SK-N-SH (cell line): ENCODE data around the gene PEDS1. TPM values are rescaled to one million over a fixed set of nuclear protein-coding genes. Genes with fewer than 3 reads are reported as not detected.

Experiments
- CTCF ChIA-PET: fragments of 300-600, 350-600 bp; formaldehyde crosslinking; extraction: SDS; loops from one replicate; lab custom pipeline; 2021; lab: Yijun Ruan, JAX
- POLR2A ChIA-PET: fragments of 350-600 bp; sonication (Branson Sonifier 250); formaldehyde crosslinking; extraction: SDS; loops from one replicate; lab custom pipeline; 2020; ENCODE audit warnings: antibody characterized with exemption, inconsistent platforms; lab: Yijun Ruan, JAX
- DNase-seq: peaks from one replicate; pipeline ENCODE4 v3.0.0; 2012
- H2AFZ ChIP-seq: fragments of 200-600 bp; sonication (generic); 2 replicates; pipeline ENCODE4 v1.8.1; 2016; ENCODE audit warnings: antibody characterized with exemption, mild to moderate bottlenecking, low read depth
- H3F3A ChIP-seq: fragments of 200-600 bp; sonication (generic); replicated peaks from 2 replicates; pipeline ENCODE3; 2016; ENCODE audit warnings: antibody characterized with exemption, mild to moderate bottlenecking; ENCODE audit not compliant: insufficient read depth
- H3K27ac ChIP-seq, 2 experiments: fragments of 200-500 bp in 1 of 2; fragments of 200-600 bp in 1 of 2; sonication (Bioruptor generic) in 1 of 2; sonication (generic), shearing (Covaris generic) in 1 of 2; 2 replicates each; pipeline versions ENCODE4 v1.5.1 to v1.6.1; 2014 to 2016; ENCODE audit warnings: low read depth in 2 of 2, inconsistent platforms in 1 of 2, low read length in 1 of 2, mild to moderate bottlenecking in 1 of 2, mixed read lengths in 1 of 2
- H3K27me3 ChIP-seq: fragments of 200-600 bp; sonication (generic), shearing (Covaris generic); 2 replicates; pipeline ENCODE4 v1.6.1; 2016; ENCODE audit warnings: mixed run types; ENCODE audit not compliant: insufficient read depth
- H3K36me3 ChIP-seq, 2 experiments: fragments of 200-500 bp in 1 of 2; fragments of 200-600 bp in 1 of 2; sonication (Bioruptor generic) in 1 of 2; sonication (generic) in 1 of 2; replicated peaks in 1 of 2; 2 replicates each; pipeline versions ENCODE3 to v1.5.1; 2014 to 2016; ENCODE audit warnings: low read length in 1 of 2, mild to moderate bottlenecking in 1 of 2; ENCODE audit not compliant: insufficient read depth in 2 of 2, control insufficient read depth in 1 of 2
- H3K4me1 ChIP-seq, 2 experiments: fragments of 200-500 bp in 1 of 2; fragments of 200-600 bp in 1 of 2; sonication (Bioruptor generic) in 1 of 2; sonication (generic), shearing (Covaris generic) in 1 of 2; 2 replicates each; pipeline versions ENCODE4 v1.5.1 to v1.6.1; 2014 to 2016; ENCODE audit warnings: low read depth in 1 of 2, low read length in 1 of 2, mixed run types in 1 of 2; ENCODE audit not compliant: insufficient read depth in 2 of 2, control insufficient read depth in 1 of 2
- H3K4me2 ChIP-seq: fragments of 200-600 bp; sonication (generic), shearing (Covaris generic); 2 replicates; pipeline ENCODE4 v1.6.1; 2017; ENCODE audit warnings: mixed run types
- H3K4me3 ChIP-seq, 2 experiments: fragments of 200-500 bp in 1 of 2; fragments of 200-600 bp in 1 of 2; sonication (Bioruptor generic) in 1 of 2; sonication (generic), shearing (Covaris generic) in 1 of 2; 2 replicates each; pipeline versions ENCODE4 v1.5.1 to v1.8.1; 2014 to 2016; ENCODE audit warnings: low read depth in 2 of 2, inconsistent platforms in 1 of 2, low read length in 1 of 2, mild to moderate bottlenecking in 1 of 2, mixed read lengths in 1 of 2, moderate library complexity in 1 of 2
- H3K79me2 ChIP-seq: fragments of 200-600 bp; sonication (generic); 2 replicates; pipeline ENCODE4 v1.8.1; 2017; ENCODE audit warnings: mild to moderate bottlenecking; ENCODE audit not compliant: insufficient read depth
- H3K9ac ChIP-seq: fragments of 200-600 bp; sonication (generic); 2 replicates; pipeline ENCODE4 v1.6.1; 2017; ENCODE audit warnings: mixed run types
- H3K9me2 ChIP-seq: fragments of 200-600 bp; sonication (generic); 2 replicates; pipeline ENCODE4 v1.6.1; 2017; ENCODE audit warnings: mixed run types
- H3K9me3 ChIP-seq: fragments of 200-600 bp; sonication (generic); 2 replicates; pipeline ENCODE4 v1.6.1; 2017; ENCODE audit warnings: mixed run types, mild to moderate bottlenecking, moderate library complexity
- H4K20me1 ChIP-seq: fragments of 200-600 bp; sonication (generic); 2 replicates; pipeline ENCODE4 v1.6.1; 2017; ENCODE audit warnings: mild to moderate bottlenecking, mixed run types; ENCODE audit not compliant: insufficient read depth
- EP300 ChIP-seq, 2 experiments: IDR thresholded peaks; 2 replicates each; pipeline versions ENCODE4 v1.4.0 to v1.6.1; 2012; ENCODE audit warnings: borderline replicate concordance in 1 of 2, low read depth in 1 of 2, low read length in 1 of 2
- EZH2phosphoT487 ChIP-seq: fragments of 200-600 bp; sonication (generic); IDR thresholded peaks from 2 replicates; pipeline ENCODE4 v1.6.1; 2017; ENCODE audit warnings: low read depth, mixed run types, mild to moderate bottlenecking, antibody characterized with exemption, moderate library complexity, borderline replicate concordance
- FOSL2 ChIP-seq: IDR thresholded peaks from 2 replicates; pipeline ENCODE4 v1.4.0; 2012; ENCODE audit warnings: low read depth, mild to moderate bottlenecking, moderate library complexity, borderline replicate concordance
- FOXJ3 ChIP-seq: sonication (generic); formaldehyde crosslinking; IDR thresholded peaks from 2 replicates; pipeline ENCODE4 v1.5.1; 2020; ENCODE audit warnings: mild to moderate bottlenecking, missing genetic modification reagents
- FOXM1 ChIP-seq: IDR thresholded peaks from 2 replicates; pipeline ENCODE4 v1.4.0; 2012; ENCODE audit warnings: low read depth, mild to moderate bottlenecking
- GATA2 ChIP-seq: sonication (generic); formaldehyde crosslinking; IDR thresholded peaks from 2 replicates; pipeline ENCODE4 v1.5.0; 2020; ENCODE audit warnings: mild to moderate bottlenecking, missing genetic modification reagents
- JUND ChIP-seq: IDR thresholded peaks from 2 replicates; pipeline ENCODE4 v1.4.0; 2012
- MEF2A ChIP-seq: IDR thresholded peaks from 2 replicates; pipeline ENCODE4 v1.4.0; 2012; ENCODE audit warnings: low read depth, borderline replicate concordance
- NRF1 ChIP-seq: IDR thresholded peaks from 2 replicates; pipeline ENCODE4 v1.6.1; 2012; ENCODE audit warnings: low read depth, mild to moderate bottlenecking, low read length
- POLR2AphosphoS5 ChIP-seq: IDR thresholded peaks from 2 replicates; pipeline ENCODE4 v1.6.1; 2012; ENCODE audit warnings: low read depth, low read length
- RAD21 ChIP-seq: IDR thresholded peaks from 2 replicates; pipeline ENCODE4 v1.6.1; 2012; ENCODE audit warnings: mild to moderate bottlenecking, low read length
- RCOR1 ChIP-seq: fragments of 150-350 bp; IDR thresholded peaks from 2 replicates; pipeline ENCODE4 v1.6.1; 2017; ENCODE audit warnings: antibody characterized with exemption, low read length
- TAF1 ChIP-seq: IDR thresholded peaks from 2 replicates; pipeline ENCODE4 v1.6.1; 2012; ENCODE audit warnings: low read depth, mild to moderate bottlenecking, low read length, moderate library complexity, borderline replicate concordance
- WGBS: methylation state at CpG from one replicate; pipeline ENCODE4 v1.1.6; 2017; ENCODE audit warnings: low lambda C conversion rate; 5-methylcytosine and 5-hydroxymethylcytosine counted together
- polyA plus RNA-seq, 3 experiments: library from polyadenylated mRNA; depleted of rRNA; stranded (reverse); fragments of >200 nt; gene quantifications; 2 replicates each; pipeline ENCODE4 v1.2.3, GENCODE V29; 2012
- TF ChIP-seq, protein P1 (sequence below): IDR thresholded peaks from 2 replicates; pipeline ENCODE4 v1.4.0; 2012; ENCODE audit warnings: low read depth, borderline replicate concordance
- TF ChIP-seq, protein P2 (sequence below): IDR thresholded peaks from 2 replicates; pipeline ENCODE4 v1.6.1; 2012; ENCODE audit warnings: mild to moderate bottlenecking, low read depth, low read length, moderate library complexity
- TF ChIP-seq, protein P3 (sequence below): IDR thresholded peaks from 2 replicates; pipeline ENCODE4 v1.4.0; 2012; ENCODE audit warnings: low read depth
- TF ChIP-seq, protein P4 (sequence below): fragments of 150-350 bp; IDR thresholded peaks from 2 replicates; pipeline ENCODE4 v1.6.1; 2016; ENCODE audit warnings: mild to moderate bottlenecking, low read depth, low read length
- TF ChIP-seq, protein P5 (sequence below): fragments of 150-350 bp; IDR thresholded peaks from 2 replicates; pipeline ENCODE4 v1.6.1; 2017; ENCODE audit warnings: antibody characterized with exemption, low read length, low read depth, borderline replicate concordance

Gene PEDS1
- polyA plus RNA-seq, 1 of the 3 experiments (the other 2 are of a cell fraction), result 18.3 TPM

DNA sequence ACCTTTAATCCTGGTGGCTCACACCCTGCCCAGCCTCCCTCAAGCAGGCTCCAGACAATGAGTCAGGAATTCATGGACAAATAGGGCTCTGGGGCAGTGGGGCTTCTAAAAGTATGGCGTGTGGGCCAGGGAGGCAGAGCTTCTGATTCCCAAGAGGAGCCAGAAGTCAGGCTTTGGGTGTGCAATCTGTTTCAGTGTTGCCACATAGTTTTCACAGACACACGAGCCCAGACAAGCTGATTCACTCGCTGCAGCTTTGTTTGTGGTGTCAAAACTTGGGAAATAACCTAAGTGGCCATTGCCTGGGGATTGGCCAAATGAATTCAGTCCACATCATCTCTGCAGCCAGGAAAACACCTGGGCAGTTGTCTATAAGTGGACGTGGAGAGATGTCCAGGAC lies 9.2 kb downstream of the PEDS1 start (continued):
- TF ChIP-seq, protein P1, sequence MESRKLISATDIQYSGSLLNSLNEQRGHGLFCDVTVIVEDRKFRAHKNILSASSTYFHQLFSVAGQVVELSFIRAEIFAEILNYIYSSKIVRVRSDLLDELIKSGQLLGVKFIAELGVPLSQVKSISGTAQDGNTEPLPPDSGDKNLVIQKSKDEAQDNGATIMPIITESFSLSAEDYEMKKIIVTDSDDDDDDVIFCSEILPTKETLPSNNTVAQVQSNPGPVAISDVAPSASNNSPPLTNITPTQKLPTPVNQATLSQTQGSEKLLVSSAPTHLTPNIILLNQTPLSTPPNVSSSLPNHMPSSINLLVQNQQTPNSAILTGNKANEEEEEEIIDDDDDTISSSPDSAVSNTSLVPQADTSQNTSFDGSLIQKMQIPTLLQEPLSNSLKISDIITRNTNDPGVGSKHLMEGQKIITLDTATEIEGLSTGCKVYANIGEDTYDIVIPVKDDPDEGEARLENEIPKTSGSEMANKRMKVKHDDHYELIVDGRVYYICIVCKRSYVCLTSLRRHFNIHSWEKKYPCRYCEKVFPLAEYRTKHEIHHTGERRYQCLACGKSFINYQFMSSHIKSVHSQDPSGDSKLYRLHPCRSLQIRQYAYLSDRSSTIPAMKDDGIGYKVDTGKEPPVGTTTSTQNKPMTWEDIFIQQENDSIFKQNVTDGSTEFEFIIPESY, result no peak

DNA sequence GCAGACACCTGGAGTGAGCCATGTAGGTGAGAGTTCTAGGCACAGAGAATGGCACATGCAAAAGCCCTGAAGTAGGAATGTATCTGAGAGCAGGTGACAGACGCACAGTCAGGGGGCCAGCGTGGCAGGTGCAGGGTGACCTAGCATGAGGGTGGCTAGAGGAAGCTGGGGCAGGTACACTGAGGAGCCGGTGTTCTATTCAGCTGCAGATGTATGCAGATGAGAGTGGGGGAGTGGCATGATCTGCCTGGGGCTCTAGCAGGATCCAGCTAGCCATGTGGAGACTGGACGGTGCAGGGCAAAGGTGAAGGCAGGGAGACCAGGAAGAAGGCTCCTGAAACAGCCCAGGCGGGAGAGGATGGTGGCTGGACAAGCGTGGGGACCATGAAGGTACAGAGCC lies 10.7 kb downstream of the PEDS1 start:
- CTCF ChIA-PET, result interaction anchor here (1.5 to 2.8 kb wide), 2 partner anchors 36 to 164 kb away, joined by 3 to 10 read pairs; no protein-coding TSS in a partner anchor
- H3K9me2 ChIP-seq, result no peaks in the 10 kb centered on the region
- no peak overlapping the region for H3K9ac ChIP-seq
- no peak overlapping the region for H3K27ac ChIP-seq
- WGBS, result 86% methylated on average over 5 of the region's 6 CpGs
- H3K79me2 ChIP-seq, result peaks cover 57% of the 10 kb centered on the region
- peaks cover 11 to 14% of the 10 kb centered on the region in 2 experiments; a peak in 2 of 4 replicates for H3K4me1 ChIP-seq
- peaks cover 7% of the 10 kb centered on the region for H3F3A ChIP-seq
- POLR2A ChIA-PET, result no interaction called here
- H3K9me3 ChIP-seq, result no peaks in the 10 kb centered on the region
- TF ChIP-seq JUND, result no peak
- TF ChIP-seq MEF2A, result no peak
- no peak for TF ChIP-seq FOXM1
- TF ChIP-seq RAD21, result no peak
- TF ChIP-seq, protein P2, sequence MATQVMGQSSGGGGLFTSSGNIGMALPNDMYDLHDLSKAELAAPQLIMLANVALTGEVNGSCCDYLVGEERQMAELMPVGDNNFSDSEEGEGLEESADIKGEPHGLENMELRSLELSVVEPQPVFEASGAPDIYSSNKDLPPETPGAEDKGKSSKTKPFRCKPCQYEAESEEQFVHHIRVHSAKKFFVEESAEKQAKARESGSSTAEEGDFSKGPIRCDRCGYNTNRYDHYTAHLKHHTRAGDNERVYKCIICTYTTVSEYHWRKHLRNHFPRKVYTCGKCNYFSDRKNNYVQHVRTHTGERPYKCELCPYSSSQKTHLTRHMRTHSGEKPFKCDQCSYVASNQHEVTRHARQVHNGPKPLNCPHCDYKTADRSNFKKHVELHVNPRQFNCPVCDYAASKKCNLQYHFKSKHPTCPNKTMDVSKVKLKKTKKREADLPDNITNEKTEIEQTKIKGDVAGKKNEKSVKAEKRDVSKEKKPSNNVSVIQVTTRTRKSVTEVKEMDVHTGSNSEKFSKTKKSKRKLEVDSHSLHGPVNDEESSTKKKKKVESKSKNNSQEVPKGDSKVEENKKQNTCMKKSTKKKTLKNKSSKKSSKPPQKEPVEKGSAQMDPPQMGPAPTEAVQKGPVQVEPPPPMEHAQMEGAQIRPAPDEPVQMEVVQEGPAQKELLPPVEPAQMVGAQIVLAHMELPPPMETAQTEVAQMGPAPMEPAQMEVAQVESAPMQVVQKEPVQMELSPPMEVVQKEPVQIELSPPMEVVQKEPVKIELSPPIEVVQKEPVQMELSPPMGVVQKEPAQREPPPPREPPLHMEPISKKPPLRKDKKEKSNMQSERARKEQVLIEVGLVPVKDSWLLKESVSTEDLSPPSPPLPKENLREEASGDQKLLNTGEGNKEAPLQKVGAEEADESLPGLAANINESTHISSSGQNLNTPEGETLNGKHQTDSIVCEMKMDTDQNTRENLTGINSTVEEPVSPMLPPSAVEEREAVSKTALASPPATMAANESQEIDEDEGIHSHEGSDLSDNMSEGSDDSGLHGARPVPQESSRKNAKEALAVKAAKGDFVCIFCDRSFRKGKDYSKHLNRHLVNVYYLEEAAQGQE, result no peak
- no peak for TF ChIP-seq RCOR1
- TF ChIP-seq GATA2 (CRISPR knock-in tag), result no peak
- TF ChIP-seq EZH2phosphoT487, result no peak
- no peak for TF ChIP-seq EP300 (IDR thresholded peaks at IDR 0.05; ENCODE audit: borderline replicate concordance in 1 of 2, low read depth in 1 of 2, low read length in 1 of 2)
- TF ChIP-seq FOSL2, result no peak
- TF ChIP-seq, protein P3, sequence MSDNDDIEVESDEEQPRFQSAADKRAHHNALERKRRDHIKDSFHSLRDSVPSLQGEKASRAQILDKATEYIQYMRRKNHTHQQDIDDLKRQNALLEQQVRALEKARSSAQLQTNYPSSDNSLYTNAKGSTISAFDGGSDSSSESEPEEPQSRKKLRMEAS, result no peak
- TF ChIP-seq NRF1, result no peak
- TF ChIP-seq, protein P4, sequence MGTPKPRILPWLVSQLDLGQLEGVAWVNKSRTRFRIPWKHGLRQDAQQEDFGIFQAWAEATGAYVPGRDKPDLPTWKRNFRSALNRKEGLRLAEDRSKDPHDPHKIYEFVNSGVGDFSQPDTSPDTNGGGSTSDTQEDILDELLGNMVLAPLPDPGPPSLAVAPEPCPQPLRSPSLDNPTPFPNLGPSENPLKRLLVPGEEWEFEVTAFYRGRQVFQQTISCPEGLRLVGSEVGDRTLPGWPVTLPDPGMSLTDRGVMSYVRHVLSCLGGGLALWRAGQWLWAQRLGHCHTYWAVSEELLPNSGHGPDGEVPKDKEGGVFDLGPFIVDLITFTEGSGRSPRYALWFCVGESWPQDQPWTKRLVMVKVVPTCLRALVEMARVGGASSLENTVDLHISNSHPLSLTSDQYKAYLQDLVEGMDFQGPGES, result no peak
- no peak for TF ChIP-seq POLR2AphosphoS5
- TF ChIP-seq, protein P5, sequence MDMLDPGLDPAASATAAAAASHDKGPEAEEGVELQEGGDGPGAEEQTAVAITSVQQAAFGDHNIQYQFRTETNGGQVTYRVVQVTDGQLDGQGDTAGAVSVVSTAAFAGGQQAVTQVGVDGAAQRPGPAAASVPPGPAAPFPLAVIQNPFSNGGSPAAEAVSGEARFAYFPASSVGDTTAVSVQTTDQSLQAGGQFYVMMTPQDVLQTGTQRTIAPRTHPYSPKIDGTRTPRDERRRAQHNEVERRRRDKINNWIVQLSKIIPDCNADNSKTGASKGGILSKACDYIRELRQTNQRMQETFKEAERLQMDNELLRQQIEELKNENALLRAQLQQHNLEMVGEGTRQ, result no peak
- no peak for TF ChIP-seq FOXJ3 (CRISPR knock-in tag)
- no peak for TF ChIP-seq TAF1
- DNase-seq, result no peak
- peaks cover 10 to 13% of the 10 kb centered on the region in 2 experiments for H3K36me3 ChIP-seq
- H3K4me3 ChIP-seq, result no peak overlapping the region
- H3K27me3 ChIP-seq, result no peaks in the 10 kb centered on the region
- no peak overlapping the region for H3K4me2 ChIP-seq
- H4K20me1 ChIP-seq, result no peaks in the 10 kb centered on the region
- H2AFZ ChIP-seq, result no peak overlapping the region
